Measurements from ENCODE around the gene UBN2. TPM values are rescaled to one million over a fixed set of nuclear protein-coding genes. Genes with fewer than 3 reads are reported as not detected.
"Not testable (repeated sequence)": the region's sequence is repeated elsewhere in the genome, so short reads cannot be mapped to it uniquely, and the experiment has no call there.

The UBN2 gene
- polyA plus RNA-seq, 4 donors, result 1.4 to 14.2 (median 2.0) TPM

- not testable (repeated sequence) for FAIRE-seq; H3K36me3 ChIP-seq (ENCODE audit: control insufficient read depth in 3 of 3, insufficient read depth in 2 of 3, low read depth in 1 of 3, low read length in 3 of 3); H3K27ac ChIP-seq (ENCODE audit: low read depth in 1 of 3, low read length in 2 of 3); H3K27me3 ChIP-seq (ENCODE audit: control insufficient read depth in 3 of 3, insufficient read depth in 3 of 3, low read length in 3 of 3); H3K4me3 ChIP-seq (ENCODE audit: low read depth in 1 of 3, low read length in 3 of 3); H3K9me3 ChIP-seq (ENCODE audit: control insufficient read depth in 2 of 2, insufficient read depth in 1 of 2, low read depth in 1 of 2, low read length in 1 of 2); H3K4me1 ChIP-seq (ENCODE audit: control insufficient read depth in 3 of 3, insufficient read depth in 2 of 3, low read depth in 1 of 3, low read length in 2 of 3); DNase-seq
- WGBS, 3 donors, result 94 to 95% (median 95%) methylated on average over 11 of the region's 11 CpGs
These were observed 93.7 kb downstream of the UBN2 start for GRCh38 chr7:139324709-139325108.

- H3K36me3 ChIP-seq (ENCODE audit: control insufficient read depth in 3 of 3, insufficient read depth in 2 of 3, low read depth in 1 of 3, low read length in 3 of 3), result no peaks in the 10 kb centered on the region
- H3K27ac ChIP-seq (ENCODE audit: low read depth in 1 of 3, low read length in 2 of 3), result no peak overlapping the region
- WGBS, 3 donors, result 69 to 82% (median 76%) methylated on average over 2 of the region's 2 CpGs
- H3K9me3 ChIP-seq (ENCODE audit: control insufficient read depth in 2 of 2, insufficient read depth in 1 of 2, low read depth in 1 of 2, low read length in 1 of 2), result no peaks in the 10 kb centered on the region
- FAIRE-seq (no peak), DNase-seq (no peak)
- no peaks in the 10 kb centered on the region for H3K27me3 ChIP-seq (ENCODE audit: control insufficient read depth in 3 of 3, insufficient read depth in 3 of 3, low read length in 3 of 3)
- H3K4me1 ChIP-seq (ENCODE audit: control insufficient read depth in 3 of 3, insufficient read depth in 2 of 3, low read depth in 1 of 3, low read length in 2 of 3), result peaks cover 0 to 4% (median 0%) of the 10 kb centered on the region in 3 donors
- H3K4me3 ChIP-seq (ENCODE audit: low read depth in 1 of 3, low read length in 3 of 3), result no peak overlapping the region
These were observed 97.3 kb downstream of the UBN2 start for GRCh38 chr7:139328375-139328774.

GRCh38 chr7:139329119-139329518, 98.1 kb downstream of the UBN2 start:
- no peak for FAIRE-seq
- WGBS, 3 donors, result 49 to 57% (median 51%) methylated on average over 2 of the region's 2 CpGs
- DNase-seq, result no peak

GRCh38 chr7:139330333-139331030, 99.4 kb downstream of the UBN2 start:
- Histone ChIP-seq H3K4me3 (ENCODE audit: low read depth in 1 of 3, low read length in 3 of 3) (no peak overlapping the region), H3K9me3 (ENCODE audit: control insufficient read depth in 2 of 2, insufficient read depth in 1 of 2, low read depth in 1 of 2, low read length in 1 of 2) (no peaks in the 10 kb centered on the region), H3K27me3 (ENCODE audit: control insufficient read depth in 3 of 3, insufficient read depth in 3 of 3, low read length in 3 of 3) (no peaks in the 10 kb centered on the region), H3K4me1 (ENCODE audit: control insufficient read depth in 3 of 3, insufficient read depth in 2 of 3, low read depth in 1 of 3, low read length in 2 of 3) (peaks cover 0 to 4% (median 0%) of the 10 kb centered on the region in 3 donors), H3K36me3 (ENCODE audit: control insufficient read depth in 3 of 3, insufficient read depth in 2 of 3, low read depth in 1 of 3, low read length in 3 of 3) (no peaks in the 10 kb centered on the region), H3K27ac (ENCODE audit: low read depth in 1 of 3, low read length in 2 of 3) (no peak overlapping the region)
- whole genome bisulfite sequencing, 3 donors, result 77 to 94% (median 91%) methylated on average over 3 of the region's 3 CpGs
- FAIRE-seq, result no peak
- DNase-seq, result no peak

More at GRCh38 chr7:139329119-139329518, 98.1 kb downstream of the UBN2 start:
- Histone ChIP-seq H3K4me3 (ENCODE audit: low read depth in 1 of 3, low read length in 3 of 3) (no peak overlapping the region), H3K27ac (ENCODE audit: low read depth in 1 of 3, low read length in 2 of 3) (no peak overlapping the region), H3K9me3 (ENCODE audit: control insufficient read depth in 2 of 2, insufficient read depth in 1 of 2, low read depth in 1 of 2, low read length in 1 of 2) (no peaks in the 10 kb centered on the region), H3K4me1 (ENCODE audit: control insufficient read depth in 3 of 3, insufficient read depth in 2 of 3, low read depth in 1 of 3, low read length in 2 of 3) (peaks cover 0 to 4% (median 0%) of the 10 kb centered on the region in 3 donors), H3K36me3 (ENCODE audit: control insufficient read depth in 3 of 3, insufficient read depth in 2 of 3, low read depth in 1 of 3, low read length in 3 of 3) (no peaks in the 10 kb centered on the region), H3K27me3 (ENCODE audit: control insufficient read depth in 3 of 3, insufficient read depth in 3 of 3, low read length in 3 of 3) (no peaks in the 10 kb centered on the region)

DNA sequence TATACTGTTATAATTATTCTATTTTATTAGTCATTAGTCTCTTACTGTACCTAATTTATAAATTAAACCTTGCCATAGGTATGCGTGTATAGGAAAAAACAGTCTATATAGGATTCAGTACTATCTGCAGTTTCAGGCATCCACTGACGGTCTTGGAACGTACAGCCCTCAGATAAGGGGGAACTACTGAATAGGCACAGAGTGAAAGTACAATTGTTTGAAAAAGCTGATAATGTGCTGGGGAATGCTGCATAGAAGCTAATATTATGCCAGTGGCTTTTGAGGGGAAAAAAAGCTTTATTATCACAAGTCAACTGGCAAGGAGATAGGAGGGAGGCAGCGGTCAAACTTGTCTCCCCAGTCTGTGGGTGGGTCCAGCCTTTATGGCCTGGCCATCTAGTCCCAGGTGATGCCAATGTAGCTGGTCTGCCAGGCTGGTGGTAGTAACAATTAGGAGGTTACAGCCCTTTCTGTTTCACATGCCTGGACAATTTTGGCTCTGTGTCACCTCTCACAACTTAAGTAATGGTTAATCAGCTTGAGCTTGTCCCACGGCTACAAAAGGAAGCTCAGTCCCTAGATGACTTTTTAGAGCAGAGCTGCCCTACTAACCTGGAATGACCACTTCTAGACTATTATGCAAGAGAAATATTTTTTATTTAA, 101.8 kb downstream of the UBN2 start:
- DNase-seq (peak; percentile 6 to 28), FAIRE-seq (no peak)
- no peak overlapping the region for H3K4me3 ChIP-seq (ENCODE audit: low read depth in 1 of 3, low read length in 3 of 3)
- H3K27me3 ChIP-seq (ENCODE audit: control insufficient read depth in 3 of 3, insufficient read depth in 3 of 3, low read length in 3 of 3), result no peaks in the 10 kb centered on the region
- 13 to 61% (median 25%) methylated on average over 5 of the region's 5 CpGs for WGBS, 3 donors
- no peak overlapping the region for H3K27ac ChIP-seq (ENCODE audit: low read depth in 1 of 3, low read length in 2 of 3)
- no peaks in the 10 kb centered on the region for H3K36me3 ChIP-seq (ENCODE audit: control insufficient read depth in 3 of 3, insufficient read depth in 2 of 3, low read depth in 1 of 3, low read length in 3 of 3)
- peaks cover 0 to 4% (median 0%) of the 10 kb centered on the region in 3 donors for H3K4me1 ChIP-seq (ENCODE audit: control insufficient read depth in 3 of 3, insufficient read depth in 2 of 3, low read depth in 1 of 3, low read length in 2 of 3)
- no peaks in the 10 kb centered on the region for H3K9me3 ChIP-seq (ENCODE audit: control insufficient read depth in 2 of 2, insufficient read depth in 1 of 2, low read depth in 1 of 2, low read length in 1 of 2)

DNA sequence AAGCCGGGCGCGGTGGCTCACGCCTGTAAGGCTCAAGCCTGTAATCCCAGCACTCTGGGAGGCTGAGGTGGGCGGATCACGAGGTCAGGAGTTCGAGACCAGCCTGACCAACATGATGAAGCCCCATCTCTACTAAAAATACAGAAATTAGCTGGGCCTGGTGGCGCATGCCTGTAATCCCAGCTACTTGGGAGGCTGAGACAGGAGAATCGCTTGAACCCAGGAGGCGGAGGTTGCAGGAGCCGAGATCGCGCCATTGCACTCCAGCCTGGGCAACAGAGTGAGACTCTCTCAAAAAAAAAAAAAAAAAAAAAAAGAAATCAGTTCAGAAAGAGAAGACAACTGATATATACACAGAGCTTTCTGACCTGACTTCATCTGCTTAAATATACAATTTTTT, 102.4 kb downstream of the UBN2 start:
- not testable (repeated sequence) for H3K4me3 ChIP-seq (ENCODE audit: low read depth in 1 of 3, low read length in 3 of 3); H3K27me3 ChIP-seq (ENCODE audit: control insufficient read depth in 3 of 3, insufficient read depth in 3 of 3, low read length in 3 of 3); H3K36me3 ChIP-seq (ENCODE audit: control insufficient read depth in 3 of 3, insufficient read depth in 2 of 3, low read depth in 1 of 3, low read length in 3 of 3); DNase-seq; H3K9me3 ChIP-seq (ENCODE audit: control insufficient read depth in 2 of 2, insufficient read depth in 1 of 2, low read depth in 1 of 2, low read length in 1 of 2); FAIRE-seq; H3K27ac ChIP-seq (ENCODE audit: low read depth in 1 of 3, low read length in 2 of 3); H3K4me1 ChIP-seq (ENCODE audit: control insufficient read depth in 3 of 3, insufficient read depth in 2 of 3, low read depth in 1 of 3, low read length in 2 of 3)
- 83 to 93% (median 90%) methylated on average over 13 of the region's 13 CpGs for WGBS, 3 donors

GRCh38 chr7:139334399-139335150, 103.5 kb downstream of the UBN2 start:
- no peak overlapping the region for H3K27ac ChIP-seq (ENCODE audit: low read depth in 1 of 3, low read length in 2 of 3)
- no peak overlapping the region for H3K4me3 ChIP-seq (ENCODE audit: low read depth in 1 of 3, low read length in 3 of 3)
- FAIRE-seq (no peak), DNase-seq (no peak)
- 89 to 94% (median 92%) methylated on average over 4 of the region's 4 CpGs for WGBS, 3 donors
- no peaks in the 10 kb centered on the region for H3K27me3 ChIP-seq (ENCODE audit: control insufficient read depth in 3 of 3, insufficient read depth in 3 of 3, low read length in 3 of 3)
- no peaks in the 10 kb centered on the region for H3K9me3 ChIP-seq (ENCODE audit: control insufficient read depth in 2 of 2, insufficient read depth in 1 of 2, low read depth in 1 of 2, low read length in 1 of 2)
- peaks cover 0 to 4% (median 0%) of the 10 kb centered on the region in 3 donors for H3K4me1 ChIP-seq (ENCODE audit: control insufficient read depth in 3 of 3, insufficient read depth in 2 of 3, low read depth in 1 of 3, low read length in 2 of 3)
- no peaks in the 10 kb centered on the region for H3K36me3 ChIP-seq (ENCODE audit: control insufficient read depth in 3 of 3, insufficient read depth in 2 of 3, low read depth in 1 of 3, low read length in 3 of 3)

- Histone ChIP-seq H3K9me3 (ENCODE audit: control insufficient read depth in 2 of 2, insufficient read depth in 1 of 2, low read depth in 1 of 2, low read length in 1 of 2) (peaks cover 0 to 4% of the 10 kb centered on the region in 2 donors), H3K36me3 (ENCODE audit: control insufficient read depth in 3 of 3, insufficient read depth in 2 of 3, low read depth in 1 of 3, low read length in 3 of 3) (no peaks in the 10 kb centered on the region), H3K27me3 (ENCODE audit: control insufficient read depth in 3 of 3, insufficient read depth in 3 of 3, low read length in 3 of 3) (no peaks in the 10 kb centered on the region), H3K4me3 (ENCODE audit: low read depth in 1 of 3, low read length in 3 of 3) (no peak overlapping the region), H3K4me1 (ENCODE audit: control insufficient read depth in 3 of 3, insufficient read depth in 2 of 3, low read depth in 1 of 3, low read length in 2 of 3) (peaks cover 0 to 5% (median 0%) of the 10 kb centered on the region in 3 donors), H3K27ac (ENCODE audit: low read depth in 1 of 3, low read length in 2 of 3) (no peak overlapping the region)
- FAIRE-seq (no peak), DNase-seq (no peak)
- WGBS, 3 donors, result 96 to 98% (median 98%) methylated on average over 2 of the region's 2 CpGs
These were observed 108.0 kb downstream of the UBN2 start for GRCh38 chr7:139339025-139339424.
